GM15510 (cell line): ENCODE measurements around the gene CDHR5.
A peak's percentile ranks its signal among the peaks of the same experiment; 100 is the strongest.

Experiments used
- POLR2A ChIP-seq: IDR thresholded peaks from 3 replicates; pipeline ENCODE4 v1.6.1; 2011; ENCODE audit warnings: borderline replicate concordance; ENCODE audit not compliant: insufficient read length; ENCODE audit errors: extremely low read depth

CDHR5 gene

DNA sequence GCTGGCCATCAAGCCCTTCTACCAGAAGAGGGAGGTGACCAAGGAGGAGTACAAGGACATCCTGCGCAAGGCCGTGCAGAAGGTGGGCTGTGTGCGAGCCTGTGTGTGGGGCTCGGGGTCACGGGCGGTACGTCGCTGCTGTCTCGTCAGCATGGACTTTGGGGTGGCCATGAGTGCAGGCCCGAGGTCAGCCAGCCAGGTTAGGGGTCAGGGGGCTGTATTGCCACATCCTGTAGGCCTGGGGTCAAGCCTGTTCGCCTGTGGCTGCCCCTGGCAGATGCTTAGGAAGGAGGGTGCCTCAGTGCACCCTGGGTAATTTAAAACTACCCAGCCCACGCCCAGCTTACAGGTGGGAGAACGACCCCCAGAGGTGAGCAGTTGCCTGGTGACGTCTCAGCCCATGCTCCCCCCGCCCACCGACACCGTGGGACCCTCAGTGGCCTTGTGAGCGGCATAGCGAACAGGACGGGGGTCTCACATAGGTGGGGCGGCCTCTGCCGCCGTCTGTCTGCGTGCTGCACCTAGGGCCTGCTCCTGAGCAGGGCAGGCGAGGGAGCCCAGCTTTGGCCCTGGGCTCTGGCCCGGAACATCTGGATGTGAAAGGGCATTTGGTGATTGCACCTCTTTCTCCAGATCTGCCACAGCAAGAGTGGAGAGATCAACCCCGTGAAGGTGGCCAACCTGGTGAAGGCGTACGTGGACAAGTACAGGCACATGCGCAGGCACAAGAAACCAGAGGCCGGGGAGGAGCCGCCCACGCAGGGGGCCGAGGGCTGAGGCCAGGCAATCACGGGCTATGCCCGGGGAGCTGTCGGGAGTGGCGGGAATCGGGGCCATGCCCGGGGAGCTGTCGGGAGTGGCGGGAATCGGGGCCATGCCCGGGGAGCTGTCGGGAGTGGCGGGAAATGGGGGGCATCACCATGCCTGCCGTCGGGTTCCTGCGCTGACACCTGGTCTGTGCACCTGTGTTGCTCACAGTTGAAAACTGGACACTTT lies 13.5 kb downstream of the CDHR5 start:
- TF ChIP-seq POLR2A: peak; percentile 51

DNA sequence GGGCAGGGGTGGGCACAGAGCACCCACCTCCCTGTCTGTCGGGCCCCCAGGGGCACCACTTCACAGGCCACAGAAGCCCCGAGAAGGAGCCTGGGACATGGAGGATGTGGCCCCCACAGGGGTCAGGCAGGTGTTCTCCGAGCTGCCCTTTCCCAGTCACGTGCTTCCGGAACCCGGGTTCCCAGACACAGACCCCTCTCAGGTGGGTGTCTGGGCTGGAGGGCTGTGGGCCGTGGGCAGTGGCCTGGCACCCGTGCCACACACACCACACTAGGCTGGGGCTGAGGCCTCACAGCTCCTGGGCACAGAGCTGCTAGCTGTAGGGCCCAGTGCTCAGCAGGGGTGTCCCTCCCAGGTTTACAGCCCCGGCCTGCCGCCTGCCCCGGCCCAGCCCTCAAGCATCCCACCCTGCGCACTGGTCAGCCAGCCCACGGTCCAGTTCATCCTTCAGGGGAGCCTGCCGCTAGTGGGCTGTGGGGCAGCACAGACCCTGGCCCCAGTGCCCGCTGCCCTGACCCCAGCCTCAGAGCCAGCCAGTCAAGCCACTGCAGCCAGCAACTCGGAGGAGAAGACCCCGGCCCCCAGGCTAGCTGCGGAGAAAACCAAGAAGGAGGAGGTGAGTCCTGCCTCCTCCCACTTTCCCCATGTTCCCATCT lies 14.5 kb downstream of the CDHR5 start:
- TF ChIP-seq POLR2A: no peak

DNA sequence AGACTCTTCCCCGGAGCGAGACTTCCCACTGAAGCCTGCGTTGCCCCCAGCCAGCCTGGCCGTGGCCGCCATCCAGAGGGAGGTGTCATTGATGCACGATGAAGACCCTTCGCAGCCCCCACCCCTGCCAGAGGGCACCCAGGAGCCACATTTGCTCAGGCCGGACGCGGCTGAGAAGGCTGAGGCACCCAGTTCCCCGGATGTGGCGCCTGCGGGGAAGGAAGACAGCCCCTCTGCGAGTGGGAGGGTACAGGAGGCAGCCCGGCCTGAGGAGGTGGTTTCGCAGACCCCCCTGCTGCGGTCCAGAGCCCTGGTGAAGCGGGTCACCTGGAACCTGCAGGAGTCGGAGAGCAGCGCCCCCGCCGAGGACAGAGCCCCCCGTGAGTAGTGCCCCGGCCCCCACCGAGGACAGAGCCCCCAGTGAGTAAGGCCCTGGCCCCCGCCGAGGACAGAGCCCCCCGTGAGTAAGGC lies 15.4 kb downstream of the CDHR5 start:
- no peak for TF ChIP-seq POLR2A

DNA sequence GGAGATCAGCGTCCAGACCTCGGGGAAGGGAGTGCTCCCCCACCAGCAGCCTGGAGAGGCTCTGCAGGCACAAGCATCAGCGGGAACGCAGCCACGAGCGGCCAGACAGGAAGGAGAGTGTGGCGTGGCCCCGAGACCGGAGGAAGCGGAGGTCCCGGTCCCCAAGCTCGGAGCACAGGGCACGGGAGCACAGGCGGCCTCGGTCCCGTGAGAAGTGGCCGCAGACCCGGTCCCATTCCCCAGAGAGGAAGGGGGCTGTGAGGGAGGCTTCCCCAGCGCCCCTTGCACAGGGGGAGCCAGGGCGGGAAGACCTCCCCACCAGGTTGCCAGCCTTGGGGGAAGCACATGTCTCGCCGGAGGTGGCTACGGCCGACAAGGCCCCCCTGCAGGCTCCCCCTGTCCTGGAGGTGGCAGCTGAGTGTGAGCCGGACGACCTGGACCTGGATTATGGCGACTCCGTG lies 15.9 kb downstream of the CDHR5 start:
- TF ChIP-seq POLR2A: no peak

DNA sequence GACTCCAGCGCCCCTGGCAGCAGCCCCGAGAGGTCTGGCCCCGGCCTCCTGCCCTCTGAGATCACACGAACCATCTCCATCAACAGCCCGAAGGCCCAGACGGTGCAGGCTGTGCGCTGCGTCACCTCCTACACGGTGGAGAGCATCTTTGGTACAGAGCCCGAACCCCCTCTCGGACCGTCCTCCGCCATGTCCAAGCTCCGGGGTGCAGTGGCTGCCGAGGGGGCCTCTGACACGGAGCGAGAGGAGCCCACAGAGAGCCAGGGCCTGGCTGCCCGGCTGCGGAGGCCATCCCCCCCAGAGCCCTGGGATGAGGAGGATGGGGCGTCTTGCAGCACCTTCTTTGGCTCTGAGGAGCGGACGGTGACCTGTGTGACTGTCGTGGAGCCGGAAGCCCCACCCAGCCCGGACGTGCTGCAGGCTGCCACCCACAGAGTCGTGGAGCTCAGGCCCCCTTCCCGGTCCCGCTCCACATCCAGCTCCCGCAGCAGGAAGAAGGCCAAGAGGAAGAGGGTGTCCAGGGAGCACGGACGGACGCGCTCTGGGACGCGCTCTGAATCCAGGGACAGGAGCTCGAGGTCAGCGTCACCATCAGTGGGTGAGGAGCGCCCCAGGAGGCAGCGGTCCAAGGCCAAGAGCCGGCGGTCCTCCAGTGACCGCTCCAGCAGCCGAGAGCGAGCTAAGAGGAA lies 16.6 kb downstream of the CDHR5 start:
- TF ChIP-seq POLR2A: no peak

DNA sequence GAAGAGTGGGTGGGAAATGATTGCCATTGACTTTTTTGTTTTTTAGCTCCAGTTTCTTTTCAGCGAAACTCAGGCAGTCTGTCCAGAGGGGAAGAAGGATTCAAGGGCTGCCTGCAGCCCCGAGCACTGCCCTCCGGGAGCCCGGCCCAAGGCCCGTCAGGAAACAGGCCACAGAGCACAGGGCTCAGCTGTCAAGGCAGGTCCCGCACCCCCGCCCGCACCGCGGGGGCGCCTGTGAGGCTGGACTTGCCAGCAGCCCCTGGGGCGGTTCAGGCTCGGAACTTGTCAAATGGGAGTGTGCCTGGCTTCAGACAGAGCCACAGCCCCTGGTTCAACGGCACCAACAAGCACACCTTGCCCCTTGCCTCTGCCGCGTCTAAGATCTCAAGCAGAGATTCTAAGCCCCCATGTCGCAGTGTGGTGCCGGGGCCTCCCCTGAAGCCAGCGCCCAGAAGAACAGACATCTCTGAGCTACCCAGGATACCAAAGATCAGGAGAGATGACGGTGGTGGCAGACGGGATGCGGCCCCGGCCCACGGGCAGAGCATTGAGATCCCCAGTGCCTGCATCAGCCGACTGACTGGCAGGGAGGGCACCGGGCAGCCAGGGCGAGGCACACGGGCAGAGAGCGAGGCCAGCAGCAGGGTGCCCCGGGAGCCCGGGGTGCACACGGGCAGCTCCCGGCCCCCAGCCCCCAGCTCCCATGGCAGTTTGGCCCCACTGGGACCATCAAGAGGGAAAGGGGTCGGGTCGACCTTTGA lies 17.6 kb downstream of the CDHR5 start:
- no peak for TF ChIP-seq POLR2A

DNA sequence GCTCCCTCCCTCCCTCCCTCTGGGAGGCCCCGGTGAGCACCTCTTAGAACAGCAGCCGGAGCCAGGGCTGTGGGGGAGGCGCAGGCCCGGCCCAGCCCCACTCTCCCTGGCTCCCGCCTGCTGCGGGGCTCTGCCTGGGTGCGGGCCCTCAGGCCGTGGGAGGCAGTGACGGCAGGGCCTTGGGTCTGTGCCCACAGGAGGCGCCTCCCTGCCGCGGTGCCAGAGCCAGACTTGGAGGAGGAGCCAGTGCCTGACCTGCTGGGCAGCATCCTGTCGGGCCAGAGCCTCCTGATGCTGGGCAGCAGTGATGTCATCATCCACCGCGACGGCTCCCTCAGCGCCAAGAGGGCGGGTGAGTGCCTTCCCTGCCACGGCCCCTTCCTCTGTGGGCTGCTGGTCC lies 18.5 kb downstream of the CDHR5 start:
- TF ChIP-seq POLR2A: no peak

DNA sequence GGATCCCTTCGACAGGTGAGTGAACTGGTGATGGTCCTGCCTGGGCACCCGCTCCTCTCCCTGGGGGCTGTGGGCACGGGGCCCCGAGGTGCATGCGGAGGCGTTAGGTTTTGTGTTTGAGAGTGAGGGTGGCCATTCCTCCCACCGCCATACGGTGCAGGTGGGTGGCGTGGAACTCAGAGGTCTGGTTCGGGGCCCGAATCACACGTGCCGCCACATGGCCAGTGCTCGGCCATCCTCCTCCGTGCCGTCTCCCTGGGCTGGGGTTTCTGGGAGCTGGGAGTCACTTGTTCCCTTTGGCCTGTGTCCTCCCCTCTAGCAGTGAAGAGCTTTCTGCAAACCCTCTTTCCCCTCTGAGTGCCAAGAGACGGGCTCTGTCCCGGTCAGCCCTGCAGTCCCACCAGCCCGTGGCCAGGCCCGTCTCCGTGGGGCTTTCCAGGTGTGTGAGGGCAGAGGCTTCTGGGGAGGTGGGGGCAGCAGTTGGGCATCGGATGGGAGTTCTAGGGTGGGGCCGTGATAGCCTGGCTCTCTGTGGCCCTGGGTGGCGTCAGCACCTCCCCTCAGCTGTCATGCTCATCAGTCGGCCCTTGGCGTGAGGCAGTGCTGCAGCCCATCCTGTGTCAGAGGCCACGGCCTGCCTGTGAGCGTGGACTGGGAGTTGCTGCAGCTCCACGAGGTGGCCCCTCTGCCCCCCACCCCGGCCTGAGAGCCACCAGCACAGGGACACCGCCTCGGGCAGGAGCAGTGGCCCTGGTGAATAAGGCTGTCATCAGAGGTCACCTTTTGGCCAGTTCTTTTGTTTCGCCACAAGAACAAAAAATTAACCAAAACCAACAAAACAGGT lies 19.2 kb downstream of the CDHR5 start:
- TF ChIP-seq POLR2A: no peak

DNA sequence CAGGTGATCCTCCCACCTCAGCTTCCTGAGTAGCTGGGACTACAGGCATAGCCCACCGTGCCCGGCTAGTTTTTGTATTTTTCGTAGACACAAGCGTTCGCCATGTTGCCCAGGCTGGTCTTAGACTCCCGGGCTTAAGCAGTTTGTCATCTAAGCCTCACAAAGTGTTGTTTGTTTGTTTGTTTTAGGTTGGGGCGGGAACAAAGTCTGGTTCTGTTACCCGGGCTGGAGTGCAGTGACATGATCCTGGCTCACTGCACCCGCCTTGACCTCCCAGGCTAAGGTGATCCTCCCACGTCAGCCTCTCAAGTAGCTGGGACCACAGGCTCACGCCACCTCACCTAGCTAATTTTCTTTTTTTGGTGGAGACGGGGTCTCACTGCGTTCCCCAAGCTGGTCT lies 21.6 kb downstream of the CDHR5 start:
- no peak for TF ChIP-seq POLR2A

DNA sequence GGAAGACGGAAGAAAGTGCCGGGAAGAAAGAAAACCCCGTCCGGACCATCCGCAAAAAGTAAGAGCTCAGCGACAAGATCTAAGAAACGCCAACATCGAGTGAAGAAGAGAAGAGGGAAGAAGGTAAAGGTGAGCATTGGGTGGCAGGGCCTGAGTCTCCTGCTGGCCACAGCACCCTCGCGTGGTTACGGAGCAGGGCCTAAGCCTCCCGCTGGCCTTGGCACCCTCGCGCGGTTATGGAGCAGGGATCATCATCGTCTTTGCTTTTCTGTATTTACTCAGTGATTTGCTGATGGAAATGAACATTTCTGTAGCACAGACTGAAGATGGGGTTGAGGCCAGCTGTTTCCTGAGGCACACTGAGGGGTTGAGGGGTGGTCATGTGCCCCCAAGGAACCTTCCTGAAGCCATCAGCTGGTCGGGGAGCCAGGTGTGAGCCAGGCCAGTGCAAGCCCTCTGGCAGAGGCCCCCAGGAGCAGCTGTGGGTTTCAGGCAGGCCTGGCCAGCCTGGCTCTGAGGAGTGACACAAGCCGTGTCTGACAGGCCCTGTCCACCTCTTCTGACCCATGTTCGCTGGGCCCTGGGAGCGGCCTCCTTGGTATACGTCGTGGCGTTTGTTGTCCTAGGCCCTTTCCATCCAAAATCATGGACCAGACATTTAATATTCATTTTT lies 23.0 kb downstream of the CDHR5 start:
- TF ChIP-seq POLR2A: no peak

DNA sequence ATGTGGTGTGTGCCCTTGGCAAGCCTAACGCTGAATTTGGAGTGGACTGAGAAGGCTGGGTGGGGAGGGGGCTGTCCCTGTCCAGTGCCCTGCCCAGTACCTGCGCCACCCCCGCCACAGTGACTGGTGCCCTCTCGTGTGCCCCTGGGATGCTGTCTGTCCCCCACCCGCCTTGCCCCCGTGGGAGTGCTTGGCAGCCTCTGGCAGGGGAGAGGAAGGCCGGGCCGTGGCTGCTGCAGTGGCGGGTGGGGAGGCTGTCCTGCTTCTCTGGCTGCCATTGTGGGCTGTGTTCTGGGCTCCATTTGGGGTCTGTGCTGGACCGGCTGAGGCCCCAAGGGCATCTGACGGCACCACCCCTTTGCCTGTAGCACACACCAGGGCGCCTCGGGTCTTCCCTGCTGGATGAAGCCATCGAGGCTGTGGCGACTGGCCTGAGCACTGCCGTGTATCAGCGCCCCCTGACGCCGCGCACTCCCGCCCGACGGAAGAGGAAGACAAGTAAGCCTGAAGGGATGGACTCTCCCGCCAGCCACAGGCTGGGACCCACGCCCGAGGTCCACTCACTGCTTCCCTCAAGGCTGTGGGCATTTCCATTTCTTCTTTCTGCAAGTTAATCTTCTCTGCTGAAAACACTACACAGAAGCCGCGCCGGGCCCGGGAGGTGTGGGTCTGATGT lies 26.6 kb downstream of the CDHR5 start:
- no peak for TF ChIP-seq POLR2A

DNA sequence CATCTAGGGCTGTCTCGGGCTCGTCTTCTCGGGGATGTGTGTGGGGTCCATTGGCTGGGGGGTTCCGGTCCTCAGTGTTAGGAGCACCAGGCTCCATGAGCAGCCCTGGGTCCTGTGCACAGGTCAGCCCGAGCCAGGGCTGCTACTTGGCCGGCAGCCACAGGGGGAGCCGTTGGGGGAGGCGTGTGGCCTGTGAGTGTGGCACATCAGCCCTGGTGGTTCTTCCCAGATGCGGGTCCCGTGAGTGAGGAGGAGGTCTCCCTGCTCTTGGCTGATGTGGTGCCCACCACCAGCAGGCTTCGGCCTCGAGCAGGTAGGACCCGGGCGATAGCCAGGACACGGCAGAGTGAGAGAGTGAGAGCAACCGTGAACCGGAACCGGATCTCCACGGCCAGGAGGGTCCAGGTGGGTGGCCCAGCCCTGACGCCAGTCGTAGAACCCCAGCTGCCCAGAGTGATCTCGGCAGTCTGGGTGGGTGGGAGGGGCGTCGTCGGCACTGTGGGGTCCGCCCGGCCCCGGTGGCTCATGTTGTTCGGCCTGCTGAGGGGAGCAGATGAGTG lies 27.5 kb downstream of the CDHR5 start:
- TF ChIP-seq POLR2A: no peak

DNA sequence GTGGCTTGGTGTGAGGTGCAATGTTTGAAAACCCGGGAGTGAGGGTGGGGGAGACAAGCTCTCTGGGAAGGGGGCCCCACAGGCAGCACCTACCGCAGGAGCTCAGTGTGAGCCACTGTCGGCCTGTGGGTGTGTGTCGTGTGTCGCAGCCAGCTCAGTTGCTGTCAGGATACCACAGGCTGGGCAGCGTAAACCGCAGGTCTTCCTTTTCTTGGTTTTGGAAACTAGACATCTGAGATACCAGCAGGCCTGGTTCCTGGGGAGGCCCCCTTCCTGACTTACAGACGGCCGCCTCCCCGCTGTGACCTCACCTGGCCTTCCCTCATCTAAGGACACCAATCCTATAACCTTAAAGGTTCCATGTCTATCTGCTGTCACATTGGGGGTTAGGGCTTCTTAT lies 28.4 kb downstream of the CDHR5 start:
- TF ChIP-seq POLR2A: no peak

DNA sequence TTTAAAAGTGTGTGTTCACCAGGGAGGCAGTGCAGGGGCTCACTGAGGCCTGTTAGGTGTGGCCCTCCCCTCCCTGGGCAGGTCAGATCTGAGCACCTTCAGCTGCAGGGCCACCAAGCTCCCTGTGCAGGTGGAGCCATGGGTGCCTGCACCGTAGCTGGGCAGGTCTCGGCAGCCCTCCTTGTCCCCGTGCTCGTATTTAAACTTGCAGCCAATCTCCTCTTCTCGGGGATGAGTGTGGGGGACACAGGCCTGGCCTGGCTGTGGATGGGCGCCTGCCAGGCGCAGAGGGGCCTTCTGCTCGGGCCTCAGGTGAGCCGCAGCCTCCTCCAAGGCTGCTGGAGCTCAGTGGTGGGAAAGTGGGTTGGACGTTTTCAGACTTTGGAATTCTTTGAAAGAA lies 29.4 kb downstream of the CDHR5 start:
- no peak for TF ChIP-seq POLR2A
